Progenitor cell of endocrine pancreas (in vitro differentiated cells): ENCODE results near the gene HSPA13. TPM values are rescaled to one million over a fixed set of nuclear protein-coding genes. Genes with fewer than 3 reads are reported as not detected.

ENCODE experiments used
- DNase-seq: peaks from one replicate; pipeline ENCODE4 v3.0.0; 2021; ENCODE audit warnings: low spot score; ENCODE audit not compliant: unreplicated experiment
- H3K27ac Mint-ChIP-seq: 2 replicates; pipeline ENCODE4 v1.8.0; 2021; ENCODE audit warnings: mild to moderate bottlenecking, moderate library complexity, mixed read lengths
- H3K27me3 Mint-ChIP-seq: 2 replicates; pipeline ENCODE4 v1.8.0; 2021; ENCODE audit warnings: mixed read lengths
- H3K36me3 Mint-ChIP-seq: 2 replicates; pipeline ENCODE4 v1.8.0; 2022; ENCODE audit warnings: mixed read lengths; ENCODE audit not compliant: insufficient read depth
- H3K4me1 Mint-ChIP-seq: 2 replicates; pipeline ENCODE4 v1.8.0; 2021; ENCODE audit warnings: low read depth, mixed read lengths
- H3K4me3 Mint-ChIP-seq: 2 replicates; pipeline ENCODE4 v1.8.0; 2021; ENCODE audit warnings: low read depth, mild to moderate bottlenecking, moderate library complexity, mixed read lengths
- H3K9me3 Mint-ChIP-seq: 2 replicates; pipeline ENCODE4 v1.8.0; 2021; ENCODE audit warnings: low read depth, mixed read lengths
- CTCF ChIP-seq: fragments of 200-600 bp; sonication (generic); IDR thresholded peaks from one replicate; pipeline ENCODE4 v1.5.0; 2021; ENCODE audit warnings: antibody characterized with exemption, mild to moderate bottlenecking; ENCODE audit not compliant: unreplicated experiment
- total RNA-seq: library from RNA; stranded (reverse); gene quantifications from 2 replicates; pipeline ENCODE4 v1.2.1, GENCODE V29; 2021

The HSPA13 gene
- total RNA-seq, 1 donor from 2014 or later = 45.7 TPM

DNA sequence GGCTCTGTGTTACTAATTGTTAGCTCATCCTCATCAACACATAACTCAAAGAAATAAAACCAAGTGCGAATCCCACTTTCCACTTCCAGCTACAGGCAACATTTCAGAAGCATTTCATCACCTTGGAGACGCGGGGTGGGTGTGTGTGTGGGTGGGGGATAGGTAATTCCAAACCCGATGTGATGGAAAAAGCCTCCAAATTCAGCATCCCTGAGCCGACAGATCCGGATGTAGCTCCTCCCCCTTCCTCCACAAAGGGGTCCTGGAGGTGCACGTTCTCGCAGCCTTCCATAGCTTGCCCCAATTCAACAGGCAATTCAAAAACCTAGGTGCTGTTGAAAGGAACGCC lies 486 bp downstream of the HSPA13 start:
- Mint-ChIP-seq H3K9me3 (no peaks in the 10 kb centered on the region), H3K27me3 (no peaks in the 10 kb centered on the region), H3K4me1 (peaks cover 22% of the 10 kb centered on the region), H3K4me3 (peak overlapping the region; percentile 98), H3K27ac (peak overlapping the region; percentile 100), H3K36me3 (peaks cover 7% of the 10 kb centered on the region)
- no peak for TF ChIP-seq CTCF
- no peak for DNase-seq

DNA sequence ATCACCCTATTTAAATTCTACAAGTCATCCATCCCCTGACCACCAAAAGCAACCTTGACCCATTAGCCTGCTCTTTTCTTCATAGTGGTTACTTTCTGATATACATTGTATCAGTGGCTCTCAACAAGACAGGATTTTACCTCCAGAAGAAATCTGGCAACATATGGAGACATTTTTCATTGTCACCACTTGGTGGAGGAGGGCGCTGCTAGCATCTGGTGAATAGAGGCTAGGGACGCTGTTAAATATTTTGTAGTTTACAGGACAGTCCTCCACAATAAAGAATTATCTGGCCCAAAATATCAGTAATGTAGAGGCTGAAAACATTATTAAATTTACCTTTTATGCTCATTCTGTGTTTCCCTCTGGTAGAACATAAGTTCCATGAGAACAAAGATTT lies 6.1 kb downstream of the HSPA13 start:
- no peak for TF ChIP-seq CTCF
- H3K36me3 Mint-ChIP-seq = peaks cover 26% of the 10 kb centered on the region
- H3K9me3 Mint-ChIP-seq = no peaks in the 10 kb centered on the region

DNA sequence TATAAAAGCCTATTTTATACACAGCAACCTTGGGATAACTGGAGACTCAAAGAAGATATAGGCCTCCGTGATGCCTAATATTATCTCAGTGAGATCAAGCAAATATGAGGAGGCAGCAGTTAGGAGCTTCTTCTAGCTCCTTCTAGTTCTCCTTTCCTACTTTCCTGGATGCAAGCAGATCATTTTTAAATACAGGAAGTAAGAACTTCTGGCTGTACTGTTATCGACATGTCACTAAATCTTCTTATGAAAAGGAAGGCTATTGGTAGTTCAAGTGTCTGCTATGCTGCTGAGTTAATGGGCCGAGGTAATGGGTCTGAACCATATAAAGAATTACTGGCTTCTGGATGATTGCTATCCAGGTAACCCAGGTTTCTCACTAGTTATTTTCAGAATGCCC lies 15.9 kb downstream of the HSPA13 start:
- no peak for DNase-seq

More for the DNA sequence above, 6.1 kb downstream of the HSPA13 start:
- DNase-seq = no peak
- Mint-ChIP-seq H3K27ac (no peak overlapping the region), H3K27me3 (no peaks in the 10 kb centered on the region), H3K4me3 (no peak overlapping the region), H3K4me1 (peaks cover 8% of the 10 kb centered on the region)

DNA sequence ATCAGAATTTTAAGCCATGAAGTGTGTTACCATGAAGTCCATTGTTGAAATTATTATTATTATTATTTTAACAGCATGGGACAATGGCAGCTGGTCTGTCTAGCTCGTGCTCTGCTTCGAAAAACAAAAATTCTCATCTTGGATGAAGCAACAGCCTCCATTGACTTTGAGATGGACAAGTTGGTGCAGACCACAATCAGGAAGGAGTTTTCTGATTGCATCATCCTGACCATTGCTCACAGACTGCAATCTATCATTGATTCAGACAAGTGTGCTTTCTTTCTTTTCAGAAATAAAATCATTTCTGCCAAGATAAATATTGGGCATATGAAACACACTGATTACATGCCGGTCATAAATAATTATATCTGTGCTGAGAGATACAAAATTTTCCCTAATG lies 21.0 kb downstream of the HSPA13 start:
- no peak for TF ChIP-seq CTCF
- no peaks in the 10 kb centered on the region for H3K4me1 Mint-ChIP-seq
- H3K4me3 Mint-ChIP-seq = no peak overlapping the region
- no peak for DNase-seq
- H3K36me3 Mint-ChIP-seq = no peaks in the 10 kb centered on the region
- peaks cover under 1% of the 10 kb centered on the region for H3K27me3 Mint-ChIP-seq
- no peaks in the 10 kb centered on the region for H3K9me3 Mint-ChIP-seq
- H3K27ac Mint-ChIP-seq = no peak overlapping the region

More for the DNA sequence above, 15.9 kb downstream of the HSPA13 start:
- Mint-ChIP-seq H3K36me3 (no peaks in the 10 kb centered on the region), H3K27me3 (no peaks in the 10 kb centered on the region), H3K4me3 (no peak overlapping the region), H3K9me3 (no peaks in the 10 kb centered on the region), H3K27ac (no peak overlapping the region), H3K4me1 (no peaks in the 10 kb centered on the region)
- TF ChIP-seq CTCF = no peak

GRCh38 chr21:14358775-14359174 lies 24.2 kb downstream of the HSPA13 start:
- no peaks in the 10 kb centered on the region for H3K9me3 Mint-ChIP-seq
- H3K27me3 Mint-ChIP-seq = peaks cover 2% of the 10 kb centered on the region
- no peak for TF ChIP-seq CTCF
- no peak for DNase-seq
- H3K4me1 Mint-ChIP-seq = no peaks in the 10 kb centered on the region
- H3K27ac Mint-ChIP-seq = no peak overlapping the region
- no peak overlapping the region for H3K4me3 Mint-ChIP-seq
- no peaks in the 10 kb centered on the region for H3K36me3 Mint-ChIP-seq
